Esophagus muscularis mucosa (tissue), 4 donors: ENCODE measurements around the gene MAML3. TPM values are rescaled to one million over a fixed set of nuclear protein-coding genes. Genes with fewer than 3 reads are reported as not detected.
"Not testable (repeated sequence)": the region's sequence is repeated elsewhere in the genome, so short reads cannot be mapped to it uniquely, and the experiment has no call there.

Source experiments
- DNase-seq: peaks from one replicate; pipeline ENCODE4 v3.0.0-alpha.2; 2017; ENCODE audit errors: extremely low spot score
- H3K27ac ChIP-seq, 4 donors: fragments of 200-600 bp; sonication (generic); replicated peaks in 1 of 4; 1 replicate in 3 of 4; 2 replicates in 1 of 4; pipeline ENCODE4 v1.5.1; 2016 to 2019; ENCODE audit warnings: mild to moderate bottlenecking in 1 of 4
- H3K27me3 ChIP-seq, 4 donors: fragments of 200-600 bp; sonication (generic); one replicate each; pipeline versions ENCODE4 v1.5.1 to v1.6.0; 2016 to 2019
- H3K36me3 ChIP-seq, 4 donors: fragments of 200-600 bp; sonication (generic); one replicate each; pipeline ENCODE4 v1.5.1; 2016 to 2019
- H3K4me1 ChIP-seq, 4 donors: fragments of 200-600 bp; sonication (generic); one replicate each; pipeline ENCODE4 v1.5.1; 2016 to 2019
- H3K4me3 ChIP-seq, 4 donors: fragments of 200-600 bp; sonication (generic); 1 replicate in 2 of 4; 2 replicates in 2 of 4; pipeline ENCODE4 v1.5.1; 2016 to 2019; ENCODE audit warnings: mild to moderate bottlenecking in 4 of 4, moderate library complexity in 1 of 4
- H3K9me3 ChIP-seq, 4 donors: fragments of 200-600 bp; sonication (generic); 1 replicate in 3 of 4; 2 replicates in 1 of 4; pipeline ENCODE4 v1.5.1; 2016 to 2019
- CTCF ChIP-seq, 3 experiments: fragments of 200-600 bp in 2 of 3; fragments of 450-650 bp in 1 of 3; sonication (generic) in 2 of 3; IDR thresholded peaks; one replicate each; pipeline ENCODE4 v1.5.1; 2017 to 2019; ENCODE audit warnings: antibody characterized with exemption in 3 of 3, mild to moderate bottlenecking in 2 of 3, moderate library complexity in 1 of 3
- EP300 ChIP-seq: sonication (generic); formaldehyde crosslinking; IDR thresholded peaks from one replicate; pipeline ENCODE4 v1.6.1; 2017; ENCODE audit warnings: antibody characterized with exemption
- POLR2A ChIP-seq: fragments of 450-650 bp; IDR thresholded peaks from one replicate; pipeline ENCODE4 v1.6.1; 2017; ENCODE audit warnings: antibody characterized with exemption, moderate library complexity, mild to moderate bottlenecking, low read depth
- POLR2AphosphoS5 ChIP-seq, 2 donors: sonication (generic); formaldehyde crosslinking; IDR thresholded peaks; one replicate each; pipeline ENCODE4 v1.6.1; 2017; ENCODE audit warnings: antibody characterized with exemption in 2 of 2
- whole genome bisulfite sequencing: methylation state at CpG from one replicate; pipeline ENCODE4 v1.1.5; 2018; 5-methylcytosine and 5-hydroxymethylcytosine counted together
- intact Hi-C: fragments of 100-400 bp; cut with DNase I; formaldehyde crosslinking; loops from one replicate; pipeline ENCODE4 v1.15.1; 2023
- total RNA-seq, 4 donors: library from RNA; depleted of rRNA; stranded (reverse); fragments of >200 nt; gene quantifications; one replicate each; pipeline versions ENCODE4 v1.1.0 to v1.2.1, GENCODE V29; 2016

Gene MAML3
- total RNA-seq, 4 donors from 2014 or later, result 5.0 to 8.7 (median 7.1) TPM

GRCh38 chr4:139710073-139710472 lies 443.9 kb downstream of the MAML3 start:
- intact Hi-C loops, result no loop called here
- TF ChIP-seq EP300 (no peak), POLR2AphosphoS5 (IDR thresholded peaks at IDR 0.05) (no peak), POLR2A (no peak)
- Histone ChIP-seq H3K36me3 (peaks cover 0 to 16% (median 1%) of the 10 kb centered on the region in 4 donors), H3K27me3 (no peaks in the 10 kb centered on the region), H3K27ac (no peak overlapping the region), H3K9me3 (no peaks in the 10 kb centered on the region), H3K4me3 (no peak overlapping the region), H3K4me1 (peaks cover 17 to 47% (median 41%) of the 10 kb centered on the region in 4 donors)
- WGBS, result 78% methylated on average over 2 of the region's 2 CpGs
- no peak for DNase-seq

GRCh38 chr4:139709660-139710059 lies 444.3 kb downstream of the MAML3 start:
- no peak for TF ChIP-seq EP300
- Histone ChIP-seq H3K9me3 (no peaks in the 10 kb centered on the region), H3K27me3 (no peaks in the 10 kb centered on the region), H3K4me1 (peaks cover 17 to 47% (median 40%) of the 10 kb centered on the region in 4 donors), H3K4me3 (no peak overlapping the region), H3K27ac (no peak overlapping the region), H3K36me3 (peaks cover 3 to 21% (median 5%) of the 10 kb centered on the region in 4 donors)
- intact Hi-C loops, result no loop called here
- 85% methylated on average over 1 of the region's 1 CpG for WGBS
- no peak for DNase-seq

- no peak for DNase-seq
- Histone ChIP-seq H3K9me3 (no peaks in the 10 kb centered on the region), H3K4me1 (peaks cover 0 to 5% (median 2%) of the 10 kb centered on the region in 4 donors), H3K36me3 (peaks cover 6 to 45% (median 17%) of the 10 kb centered on the region in 4 donors), H3K27me3 (no peaks in the 10 kb centered on the region), H3K4me3 (no peak overlapping the region), H3K27ac (no peak overlapping the region)
- intact Hi-C loops, result no loop called here
- 95% methylated on average over 4 of the region's 4 CpGs for WGBS
- TF ChIP-seq POLR2AphosphoS5 (IDR thresholded peaks at IDR 0.05) (no peak), CTCF (IDR thresholded peaks at IDR 0.05) (peak in 1 of 3 experiments; percentile 11)
Observed at GRCh38 chr4:139704915-139705485, 449.0 kb downstream of the MAML3 start.

GRCh38 chr4:139700568-139700967 lies 453.4 kb downstream of the MAML3 start:
- Histone ChIP-seq H3K27me3 (no peaks in the 10 kb centered on the region), H3K4me1 (no peaks in the 10 kb centered on the region), H3K4me3 (no peak overlapping the region), H3K27ac (no peak overlapping the region), H3K9me3 (peaks cover 0 to 8% (median 4%) of the 10 kb centered on the region in 4 donors), H3K36me3 (peaks cover 12 to 59% (median 31%) of the 10 kb centered on the region in 4 donors)
- no peak for DNase-seq
- intact Hi-C loops, result no loop called here
- TF ChIP-seq EP300 (no peak), CTCF (IDR thresholded peaks at IDR 0.05) (no peak), POLR2AphosphoS5 (IDR thresholded peaks at IDR 0.05) (no peak), POLR2A (no peak)
- WGBS, result 62% methylated on average over 5 of the region's 5 CpGs

GRCh38 chr4:139698167-139698925 lies 455.6 kb downstream of the MAML3 start:
- DNase-seq, H3K9me3 ChIP-seq, H3K27ac ChIP-seq, H3K27me3 ChIP-seq, H3K4me1 ChIP-seq, intact Hi-C loops, H3K4me3 ChIP-seq: not testable (repeated sequence)
- peaks cover 9 to 46% (median 22%) of the 10 kb centered on the region in 4 donors for H3K36me3 ChIP-seq
- TF ChIP-seq CTCF (IDR thresholded peaks at IDR 0.05), result peak in 1 of 3 experiments; percentile 9
- WGBS, result 98% methylated on average over 11 of the region's 25 CpGs
